NT2/D1 (cell line): ENCODE data around the gene PIK3R1.

Experiments used
- SUZ12 ChIP-seq: IDR thresholded peaks from 2 replicates; pipeline ENCODE4 v1.6.1; 2011; ENCODE audit not compliant: insufficient read length, insufficient read depth; ENCODE audit errors: extremely low read depth
- YY1 ChIP-seq: IDR thresholded peaks from 2 replicates; pipeline ENCODE4 v1.6.1; 2011; ENCODE audit not compliant: insufficient read length, insufficient read depth
- ZNF274 ChIP-seq: IDR thresholded peaks from 2 replicates; pipeline ENCODE4 v1.6.1; 2011; ENCODE audit warnings: mild to moderate bottlenecking, low read depth, low read length

- TF ChIP-seq ZNF274 = no peak
- no peak for TF ChIP-seq SUZ12
- no peak for TF ChIP-seq YY1
Measured at GRCh38 chr5:68252673-68253623, 37.4 kb downstream of the PIK3R1 start.
